Loucy (cell line): ENCODE results near the gene ANKRD33.

Experiments
- CTCF ChIP-seq: fragments of 200-600 bp; sonication (generic); conservative IDR thresholded peaks from 2 replicates; pipeline ENCODE4 v1.5.1; 2014; ENCODE audit warnings: mild to moderate bottlenecking, antibody characterized with exemption, low read length
- EZH2phosphoT487 ChIP-seq: fragments of 200-600 bp; IDR thresholded peaks from 2 replicates; pipeline ENCODE4 v1.6.1; 2018; ENCODE audit warnings: antibody characterized with exemption, mild to moderate bottlenecking, moderate library complexity, borderline replicate concordance

GRCh38 chr12:51904951-51905470 is 17.1 kb downstream of the ANKRD33 start:
- TF ChIP-seq CTCF (no peak), EZH2phosphoT487 (no peak)
